WTC11 (cell line): ENCODE measurements around the gene TMEM269. TPM values are rescaled to one million over a fixed set of nuclear protein-coding genes. Genes with fewer than 3 reads are reported as not detected.
A peak's percentile ranks its signal among the peaks of the same experiment; 100 is the strongest.

Experiments used
- ATAC-seq: fragments of 200-7000 bp; cut with Tn5 transposase; 2 replicates; pipeline ENCODE4 v1.10.0; 2021; ENCODE audit warnings: mild to moderate bottlenecking, moderate library complexity
- CTCF ChIA-PET: fragments of 300-600 bp; sonication (Branson Sonifier 250); formaldehyde crosslinking; loops from one replicate; lab custom pipeline; 2021; ENCODE audit warnings: antibody characterized with exemption; lab: Charles Lee
- POLR2A ChIA-PET: fragments of 350-600 bp; sonication (Branson Sonifier 250); formaldehyde crosslinking; loops from one replicate; lab custom pipeline; 2021; ENCODE audit warnings: antibody characterized with exemption; lab: Charles Lee
- DNase-seq: peaks from one replicate; pipeline ENCODE4 v3.0.0; 2021; ENCODE audit warnings: low spot score
- H3K27ac Mint-ChIP-seq: 2 replicates; pipeline ENCODE4 v1.8.0; 2021; ENCODE audit warnings: mixed read lengths
- H3K27me3 Mint-ChIP-seq: 2 replicates; pipeline ENCODE4 v1.8.0; 2021; ENCODE audit warnings: low read depth, mild to moderate bottlenecking, moderate library complexity, mixed read lengths
- H3K36me3 Mint-ChIP-seq: 2 replicates; pipeline ENCODE4 v1.8.0; 2021; ENCODE audit warnings: mixed read lengths
- H3K4me1 Mint-ChIP-seq: 2 replicates; pipeline ENCODE4 v1.8.0; 2022; ENCODE audit warnings: mixed read lengths
- H3K4me3 Mint-ChIP-seq: 2 replicates; pipeline ENCODE4 v1.8.0; 2021; ENCODE audit warnings: mild to moderate bottlenecking, moderate library complexity, mixed read lengths
- H3K9me3 Mint-ChIP-seq: 2 replicates; pipeline ENCODE4 v1.8.0; 2021; ENCODE audit warnings: mixed read lengths
- ATF6 ChIP-seq: sonication (generic); formaldehyde crosslinking; IDR thresholded peaks from 2 replicates; pipeline ENCODE4 v1.8.1; 2023; ENCODE audit warnings: mild to moderate bottlenecking, missing genetic modification reagents
- HMGA2 ChIP-seq: fragments of 250-450 bp; sonication (Bioruptor Pico); IDR thresholded peaks from 2 replicates; pipeline ENCODE4 v1.4.0; 2021; ENCODE audit warnings: mild to moderate bottlenecking, moderate library complexity
- HMGXB4 ChIP-seq: sonication (generic); formaldehyde crosslinking; IDR thresholded peaks from 2 replicates; pipeline ENCODE4 v1.8.1; 2023; ENCODE audit warnings: mild to moderate bottlenecking, moderate library complexity, missing genetic modification reagents
- NFE2L1 ChIP-seq: sonication (generic); formaldehyde crosslinking; IDR thresholded peaks from 2 replicates; pipeline ENCODE4 v1.8.1; 2023; ENCODE audit warnings: missing genetic modification reagents
- RORB ChIP-seq: fragments of 250-450 bp; sonication (Bioruptor Pico); IDR thresholded peaks from 2 replicates; pipeline ENCODE4 v1.9.0; 2021; ENCODE audit warnings: mild to moderate bottlenecking
- SMAD4 ChIP-seq: sonication (generic); formaldehyde crosslinking; IDR thresholded peaks from 2 replicates; pipeline ENCODE4 v1.8.0; 2022; ENCODE audit warnings: mild to moderate bottlenecking, missing genetic modification reagents
- SOX15 ChIP-seq: fragments of 250-450 bp; sonication (Bioruptor Pico); IDR thresholded peaks from 2 replicates; pipeline ENCODE4 v1.9.0; 2021; ENCODE audit warnings: mild to moderate bottlenecking
- ZBTB43 ChIP-seq: sonication (generic); formaldehyde crosslinking; IDR thresholded peaks from 2 replicates; pipeline ENCODE4 v1.8.1; 2023; ENCODE audit warnings: mild to moderate bottlenecking, missing genetic modification reagents
- ZNF263 ChIP-seq: sonication (generic); formaldehyde crosslinking; IDR thresholded peaks from 2 replicates; pipeline ENCODE4 v1.8.1; 2022; ENCODE audit warnings: low read depth, mild to moderate bottlenecking, moderate library complexity, missing genetic modification reagents
- ZNF423 ChIP-seq: fragments of 250-450 bp; sonication (Bioruptor Pico); IDR thresholded peaks from 2 replicates; pipeline ENCODE4 v2.1.2; 2022; ENCODE audit warnings: mild to moderate bottlenecking, moderate library complexity
- ZNF425 ChIP-seq: fragments of 250-450 bp; sonication (Bioruptor Pico); conservative IDR thresholded peaks from 2 replicates; pipeline ENCODE4 v1.9.0; 2021; ENCODE audit warnings: mild to moderate bottlenecking
- total RNA-seq: library from RNA; stranded (reverse); gene quantifications from 3 replicates; pipeline ENCODE4 v1.2.3, GENCODE V29; 2021

The TMEM269 gene
- total RNA-seq, 1 experiment from 2014 or later, result 0.57 TPM

- CTCF ChIA-PET, result interaction anchor here (1.0 to 2.4 kb wide), 2 partner anchors 16 to 25 kb away, joined by 4 to 18 read pairs; partner anchors contain the start of genes C1orf50 and P3H1
- no peak for DNase-seq
- Mint-ChIP-seq H3K27ac (no peak overlapping the region), H3K4me3 (no peak overlapping the region), H3K27me3 (no peaks in the 10 kb centered on the region), H3K9me3 (no peaks in the 10 kb centered on the region), H3K4me1 (peaks cover 47% of the 10 kb centered on the region), H3K36me3 (peaks cover 8% of the 10 kb centered on the region; the same call in 1 of the 2 replicates)
- POLR2A ChIA-PET, result interaction anchor here (0.5 kb wide), 1 partner anchor 102 kb away, joined by 3 read pairs; no protein-coding TSS in a partner anchor
- peak; percentile 23; the same call in 1 of the 2 replicates for TF ChIP-seq ZNF423
- TF ChIP-seq RORB (CRISPR knock-in tag), result no peak
- ATAC-seq, result no peak
Observed at GRCh38 chr1:42741706-42742105, 43.1 kb upstream of the TMEM269 start.

- ChIA-PET POLR2A (no interaction called here), CTCF (interaction anchor here (0.7 to 2.4 kb wide), 4 partner anchors 15 to 164 kb away, joined by 3 to 18 read pairs (median 4); partner anchors contain the start of genes C1orf50 and P3H1)
- Mint-ChIP-seq H3K4me3 (no peak overlapping the region), H3K27me3 (no peaks in the 10 kb centered on the region), H3K36me3 (peaks cover 12% of the 10 kb centered on the region; the same call in 1 of the 2 replicates), H3K9me3 (no peaks in the 10 kb centered on the region), H3K4me1 (peaks cover 46% of the 10 kb centered on the region), H3K27ac (no peak overlapping the region)
- no peak for ATAC-seq
- DNase-seq, result no peak
- TF ChIP-seq SMAD4, result no peak
- no peak for TF ChIP-seq ZNF425 (CRISPR knock-in tag)
- no peak for TF ChIP-seq NFE2L1 (CRISPR knock-in tag)
- no peak for TF ChIP-seq ZNF263 (CRISPR knock-in tag)
- no peak for TF ChIP-seq SOX15
Observed at GRCh38 chr1:42742141-42742540, 42.6 kb upstream of the TMEM269 start.

- POLR2A ChIA-PET, result no interaction called here
- Mint-ChIP-seq H3K27me3 (no peaks in the 10 kb centered on the region), H3K4me3 (no peak overlapping the region)
Observed at GRCh38 chr1:42742617-42743316, 42.0 kb upstream of the TMEM269 start.

More at GRCh38 chr1:42742617-42743316, 42.0 kb upstream of the TMEM269 start:
- Mint-ChIP-seq H3K36me3 (peaks cover 13% of the 10 kb centered on the region; the same call in 1 of the 2 replicates), H3K27ac (no peak overlapping the region), H3K4me1 (peaks cover 44% of the 10 kb centered on the region), H3K9me3 (no peaks in the 10 kb centered on the region)
- DNase-seq (no peak), ATAC-seq (no peak)
- CTCF ChIA-PET, result interaction anchor here (0.7 to 1.2 kb wide), 2 partner anchors 14 to 164 kb away, joined by 3 read pairs; no protein-coding TSS in a partner anchor
- TF ChIP-seq ZBTB43 (CRISPR knock-in tag) (no peak), ATF6 (CRISPR knock-in tag) (no peak), HMGXB4 (CRISPR knock-in tag) (no peak), SMAD4 (no peak), HMGA2 (no peak)
